Activated T-cell treated with anti-CD3 and anti-CD28 coated beads, Interleukin-2, amount 50 U/mL, for 72 hours (primary cell): ENCODE data around the gene MEI1. TPM values are rescaled to one million over a fixed set of nuclear protein-coding genes. Genes with fewer than 3 reads are reported as not detected.

Source experiments
- ATAC-seq, 2 donors: fragments of 150-1000 bp; cut with Tn5 transposase; replicated peaks in 1 of 2; 2 replicates each; pipeline ENCODE4 v1.10.0; 2021; ENCODE audit warnings: moderate library complexity in 2 of 2, mild to moderate bottlenecking in 1 of 2
- DNase-seq, 2 donors: peaks; one replicate each; pipeline ENCODE4 v3.0.0; 2021 to 2022; ENCODE audit warnings: mixed read lengths in 1 of 2
- H3K27ac Mint-ChIP-seq: one replicate; pipeline ENCODE4 v1.8.0; 2022; ENCODE audit warnings: mild to moderate bottlenecking, moderate library complexity, mixed read lengths
- H3K27me3 Mint-ChIP-seq: one replicate; pipeline ENCODE4 v1.8.0; 2022; ENCODE audit warnings: low read depth, mixed read lengths
- H3K36me3 Mint-ChIP-seq, 2 donors: one replicate each; pipeline ENCODE4 v1.8.0; 2022; ENCODE audit warnings: mixed read lengths in 2 of 2, mild to moderate bottlenecking in 1 of 2; ENCODE audit not compliant: insufficient read depth in 2 of 2
- H3K4me1 Mint-ChIP-seq: one replicate; pipeline ENCODE4 v1.8.0; 2022; ENCODE audit warnings: low read depth, mixed read lengths
- H3K4me3 Mint-ChIP-seq, 2 donors: one replicate each; pipeline ENCODE4 v1.8.0; 2022; ENCODE audit warnings: mild to moderate bottlenecking in 2 of 2, mixed read lengths in 2 of 2, moderate library complexity in 2 of 2
- H3K9me3 Mint-ChIP-seq, 2 donors: one replicate each; pipeline ENCODE4 v1.8.0; 2022; ENCODE audit warnings: mixed read lengths in 2 of 2
- total RNA-seq, 2 donors: library from RNA; stranded (reverse); gene quantifications; one replicate each; pipeline ENCODE4 v1.2.3, GENCODE V29; 2022

Gene MEI1
- total RNA-seq, 2 donors from 2014 or later: 72.3 to 73.0 TPM

DNA sequence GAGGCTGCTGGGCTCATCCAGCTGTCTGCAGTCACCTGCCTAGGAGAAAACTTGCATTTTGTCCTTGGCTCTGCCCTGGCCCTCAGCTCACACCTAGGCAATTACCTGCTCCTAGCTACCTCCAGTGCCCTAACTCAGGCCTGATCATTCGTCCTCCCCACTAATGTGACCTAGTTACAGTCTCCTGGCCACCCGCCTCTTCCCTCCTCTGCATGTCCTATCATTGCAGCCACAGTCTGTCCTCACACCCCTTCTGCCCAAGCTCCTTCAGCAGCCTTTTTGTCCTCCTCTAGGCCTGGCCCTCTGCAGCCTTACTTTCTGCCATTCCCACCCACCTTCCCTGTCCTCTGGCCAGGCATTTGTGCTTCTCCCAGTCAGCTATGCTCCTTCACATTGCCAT is 83.4 kb downstream of the MEI1 start:
- Mint-ChIP-seq H3K9me3 (no peaks in the 10 kb centered on the region), H3K4me1 (peaks cover 64% of the 10 kb centered on the region), H3K27ac (peak overlapping the region; percentile 91), H3K36me3 (no peaks in the 10 kb centered on the region), H3K4me3 (peak overlapping the region; percentile 86 to 93), H3K27me3 (no peaks in the 10 kb centered on the region)
- DNase-seq (no peak), ATAC-seq (no peak)

DNA sequence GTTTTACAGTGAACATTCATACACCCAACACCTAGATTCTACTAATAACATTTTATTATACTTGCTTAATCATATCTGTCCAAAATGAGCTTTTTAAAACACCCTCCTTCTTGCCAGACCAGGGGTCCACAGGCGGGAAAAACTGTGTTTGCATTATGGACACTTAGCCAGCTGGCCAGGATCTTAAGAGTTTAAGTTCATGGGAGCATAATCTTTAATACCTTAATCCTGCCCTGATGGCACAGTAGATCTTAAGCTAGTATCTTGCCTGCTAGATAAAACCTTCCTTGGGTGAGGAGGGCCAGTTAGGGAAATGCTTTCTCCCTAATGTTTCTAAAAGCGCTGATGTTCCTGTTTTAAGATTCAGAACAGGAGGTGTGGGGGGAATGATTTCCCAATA is 88.0 kb downstream of the MEI1 start:
- ATAC-seq: no peak
- Mint-ChIP-seq H3K27ac (no peak overlapping the region), H3K27me3 (no peaks in the 10 kb centered on the region), H3K4me1 (peaks cover 28% of the 10 kb centered on the region), H3K36me3 (peaks cover 3 to 4% of the 10 kb centered on the region in 2 donors), H3K4me3 (no peak overlapping the region), H3K9me3 (no peaks in the 10 kb centered on the region)
- no peak for DNase-seq

GRCh38 chr22:41793871-41794270 is 94.6 kb downstream of the MEI1 start:
- peaks cover 5% of the 10 kb centered on the region for H3K4me1 Mint-ChIP-seq
- H3K27me3 Mint-ChIP-seq: no peaks in the 10 kb centered on the region
- no peak overlapping the region for H3K4me3 Mint-ChIP-seq
- no peak overlapping the region for H3K27ac Mint-ChIP-seq
- ATAC-seq (no peak), DNase-seq (no peak)
- H3K36me3 Mint-ChIP-seq: peaks cover 3 to 7% of the 10 kb centered on the region in 2 donors
- H3K9me3 Mint-ChIP-seq: no peaks in the 10 kb centered on the region

GRCh38 chr22:41798736-41799135 is 99.4 kb downstream of the MEI1 start:
- H3K27ac Mint-ChIP-seq: no peak overlapping the region
- ATAC-seq (no peak), DNase-seq (no peak)
- H3K27me3 Mint-ChIP-seq: no peaks in the 10 kb centered on the region
- peaks cover 0 to 2% of the 10 kb centered on the region in 2 donors for H3K36me3 Mint-ChIP-seq
- peak overlapping the region; percentile 85 to 97 for H3K4me3 Mint-ChIP-seq
- peaks cover 41% of the 10 kb centered on the region for H3K4me1 Mint-ChIP-seq
- no peaks in the 10 kb centered on the region for H3K9me3 Mint-ChIP-seq

DNA sequence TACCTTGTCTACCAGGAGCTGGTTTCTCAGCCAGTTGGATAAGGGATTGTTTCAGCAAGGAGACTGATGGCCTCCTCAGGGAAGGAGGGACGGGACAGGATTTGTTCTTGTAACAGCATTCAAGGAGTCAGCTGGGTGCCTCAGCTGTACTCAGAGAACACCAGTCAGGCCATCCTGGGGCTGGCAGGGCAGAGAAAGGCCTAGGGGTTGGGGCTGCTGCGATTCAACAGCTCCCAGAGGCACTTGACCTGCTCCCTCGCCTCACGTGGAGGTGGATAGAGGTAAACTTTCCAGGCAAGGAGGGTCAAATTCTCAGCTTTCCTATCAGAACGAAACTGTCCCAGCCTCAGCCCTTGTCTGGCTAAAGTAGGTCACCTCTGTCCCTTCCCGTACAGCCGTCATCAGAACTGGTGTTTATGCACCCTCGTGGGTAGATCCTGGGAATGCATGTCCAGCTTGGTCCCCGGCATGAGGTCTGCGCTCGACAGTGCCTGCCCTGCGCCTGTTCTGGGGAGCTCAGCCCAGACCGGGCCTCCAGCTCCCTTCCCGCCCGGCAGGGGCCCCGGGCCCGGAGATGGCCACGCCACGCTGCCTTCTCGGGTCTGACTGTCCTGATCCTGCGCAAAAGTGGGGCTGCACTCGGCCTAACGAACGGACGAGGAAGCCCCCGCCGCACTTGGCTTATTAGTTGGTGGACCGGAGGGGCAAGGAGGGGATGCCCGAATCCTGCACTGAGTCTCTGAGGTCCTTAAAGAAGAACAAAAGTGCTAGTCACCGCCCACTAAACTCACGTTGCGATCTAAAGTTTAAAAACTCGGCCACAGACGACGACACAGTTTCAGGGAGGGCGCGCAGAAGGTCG is 100.4 kb downstream of the MEI1 start:
- Mint-ChIP-seq H3K9me3 (no peaks in the 10 kb centered on the region), H3K4me1 (peaks cover 48% of the 10 kb centered on the region), H3K27ac (peak overlapping the region; percentile 92), H3K27me3 (no peaks in the 10 kb centered on the region), H3K4me3 (peak overlapping the region; percentile 85 to 97), H3K36me3 (peaks cover 0 to 2% of the 10 kb centered on the region in 2 donors)
- DNase-seq (peak in 1 of 2 donors; percentile 33), ATAC-seq (peak; percentile 31 to 48)

DNA sequence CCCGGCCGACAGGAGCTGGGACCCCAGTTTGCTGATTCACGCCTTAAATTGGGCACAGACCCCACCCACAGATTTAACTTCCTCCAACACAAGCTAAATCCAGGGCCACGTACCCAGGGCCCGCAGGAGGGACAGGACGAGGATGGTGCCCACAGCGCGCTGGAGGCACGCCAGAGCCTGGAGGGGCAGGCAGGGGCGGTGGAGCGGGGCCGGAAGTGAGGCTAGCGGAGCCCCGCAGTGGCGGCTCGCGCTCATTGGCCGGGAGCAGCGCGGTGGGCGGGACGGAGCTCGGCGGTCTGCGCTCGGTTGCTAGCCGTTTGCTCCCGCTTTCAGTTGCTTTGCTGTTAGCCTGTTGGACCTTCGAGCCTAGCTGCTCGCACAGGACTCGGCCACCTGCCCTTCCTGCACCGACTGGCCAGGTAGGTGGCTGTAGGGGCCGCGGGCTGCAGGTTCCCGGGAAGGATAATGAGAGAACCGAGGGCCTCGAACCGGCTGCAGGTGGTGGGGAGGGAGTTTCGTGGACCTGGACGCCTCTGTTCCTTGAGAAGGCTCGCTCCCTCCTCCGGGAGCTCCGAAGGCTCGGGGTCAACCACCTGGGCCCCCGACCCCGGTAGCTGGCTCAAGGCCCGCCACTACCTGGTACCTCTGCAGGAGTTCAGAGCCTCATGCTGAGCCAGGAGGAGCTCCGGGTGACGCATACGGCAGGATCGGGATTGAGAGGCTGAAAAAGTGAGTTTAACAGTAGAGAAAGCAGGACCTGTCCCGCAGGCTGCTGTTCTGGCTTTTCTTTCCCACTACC is 101.2 kb downstream of the MEI1 start, which contains the start of gene CCDC134:
TSS of gene CCDC134 (plus strand) at position 332 of the 799 bp plus-strand sequence. CDS start 8,212 bp downstream, outside the sequence.
- Mint-ChIP-seq H3K4me1 (peaks cover 52% of the 10 kb centered on the region), H3K9me3 (no peaks in the 10 kb centered on the region), H3K27ac (peak within 1 kb of the TSS; percentile 92), H3K27me3 (no peaks in the 10 kb centered on the region), H3K4me3 (peak within 1 kb of the TSS; percentile 85 to 97), H3K36me3 (peaks cover 0 to 2% of the 10 kb centered on the region in 2 donors)
- DNase-seq (peak; percentile 95), ATAC-seq (peak; percentile 97 to 99)

DNA sequence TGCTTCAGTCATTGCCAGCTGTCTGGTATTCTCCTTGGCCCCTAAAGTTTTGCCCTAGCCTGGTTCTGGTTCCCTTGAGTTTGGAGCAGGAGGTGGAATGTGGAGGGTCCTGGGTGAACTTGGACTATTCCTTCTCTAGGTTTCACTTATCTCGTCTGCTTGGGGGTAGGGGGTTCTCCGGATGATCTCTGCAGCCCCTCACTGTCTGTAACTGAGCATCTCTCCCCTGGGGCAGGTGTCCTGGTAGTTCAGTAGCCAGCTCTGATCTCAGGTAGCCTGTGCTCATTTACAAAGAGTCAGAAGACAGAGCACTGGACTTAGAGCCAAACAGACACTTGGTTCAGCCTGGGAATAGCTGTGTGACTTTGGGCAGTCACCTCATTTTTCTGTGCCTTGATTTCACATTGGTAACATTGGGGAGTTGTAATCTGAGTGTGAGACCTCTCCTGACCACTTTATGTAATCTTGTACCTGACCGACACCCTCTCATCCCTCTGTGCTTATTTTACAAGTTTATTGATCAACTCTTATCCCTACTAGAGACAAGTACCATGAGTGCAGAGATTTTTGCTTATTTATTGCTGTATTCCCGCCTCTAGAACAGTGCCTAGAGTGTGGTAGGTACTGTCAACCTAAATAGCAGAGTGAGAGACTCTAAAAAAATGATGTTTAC is 102.0 kb downstream of the MEI1 start:
- H3K4me3 Mint-ChIP-seq: peak overlapping the region; percentile 85 to 97
- peaks cover 52% of the 10 kb centered on the region for H3K4me1 Mint-ChIP-seq
- H3K36me3 Mint-ChIP-seq: peaks cover 0 to 2% of the 10 kb centered on the region in 2 donors
- ATAC-seq (no peak), DNase-seq (no peak)
- peak overlapping the region; percentile 85 for H3K27ac Mint-ChIP-seq
- H3K27me3 Mint-ChIP-seq: no peaks in the 10 kb centered on the region
- no peaks in the 10 kb centered on the region for H3K9me3 Mint-ChIP-seq

- Mint-ChIP-seq H3K27me3 (no peaks in the 10 kb centered on the region), H3K4me1 (peaks cover 52% of the 10 kb centered on the region), H3K4me3 (peak overlapping the region; percentile 85 to 97), H3K36me3 (peaks cover 0 to 2% of the 10 kb centered on the region in 2 donors), H3K9me3 (no peaks in the 10 kb centered on the region), H3K27ac (no peak overlapping the region)
- no peak for DNase-seq
- no peak for ATAC-seq
These were observed 102.6 kb downstream of the MEI1 start for GRCh38 chr22:41801886-41802285.

DNA sequence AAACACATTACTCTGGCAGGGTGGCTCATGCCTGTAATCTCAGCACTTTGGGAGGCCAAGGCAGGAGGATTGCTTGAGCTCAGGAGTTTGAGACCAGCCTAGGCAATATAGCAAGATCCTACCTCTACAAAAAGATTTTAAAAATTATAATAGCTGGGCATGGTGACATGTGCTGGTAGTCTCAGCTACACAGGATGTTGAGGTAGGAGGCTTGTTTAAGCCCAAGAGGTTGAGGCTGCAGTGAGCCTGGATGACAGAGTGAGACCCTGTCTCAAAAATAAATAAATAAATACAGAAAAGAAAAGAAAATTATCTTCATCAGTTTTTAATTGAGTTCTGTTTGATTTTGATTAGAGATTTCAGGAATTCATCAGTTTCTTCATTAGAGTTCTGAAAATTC is 106.3 kb downstream of the MEI1 start:
- Mint-ChIP-seq H3K36me3 (peaks cover 0 to 3% of the 10 kb centered on the region in 2 donors), H3K27me3 (no peaks in the 10 kb centered on the region), H3K9me3 (no peaks in the 10 kb centered on the region), H3K4me1 (peaks cover 38% of the 10 kb centered on the region), H3K4me3 (no peak overlapping the region), H3K27ac (no peak overlapping the region)
- ATAC-seq (no peak), DNase-seq (no peak)

GRCh38 chr22:41808400-41808799 is 109.1 kb downstream of the MEI1 start:
- Mint-ChIP-seq H3K27me3 (no peaks in the 10 kb centered on the region), H3K27ac (no peak overlapping the region), H3K9me3 (no peaks in the 10 kb centered on the region), H3K4me3 (no peak overlapping the region), H3K4me1 (peaks cover 14% of the 10 kb centered on the region), H3K36me3 (peaks cover 0 to 3% of the 10 kb centered on the region in 2 donors)
- ATAC-seq (no peak), DNase-seq (no peak)

DNA sequence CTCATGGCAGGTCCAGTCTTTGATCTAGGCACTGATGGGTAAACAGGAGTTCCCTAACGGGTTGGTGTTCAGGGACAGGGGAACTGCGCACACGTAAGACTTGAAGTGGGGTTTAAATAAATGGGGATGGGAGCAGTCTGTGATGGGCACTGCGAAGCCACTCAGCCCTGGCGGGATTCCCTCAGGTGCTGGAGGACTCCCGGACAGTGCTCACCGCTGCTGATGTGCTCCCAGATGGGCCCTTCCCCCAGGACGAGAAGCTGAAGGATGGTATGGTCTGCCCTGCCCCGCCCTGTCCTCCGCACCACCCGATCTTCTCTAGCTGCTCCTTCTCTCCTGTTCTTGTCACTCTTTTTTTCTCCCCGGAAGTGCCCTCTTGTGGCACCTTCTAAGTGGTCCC is 110.7 kb downstream of the MEI1 start:
- no peak overlapping the region for H3K27ac Mint-ChIP-seq
- H3K4me3 Mint-ChIP-seq: no peak overlapping the region
- DNase-seq (no peak), ATAC-seq (no peak)
- H3K9me3 Mint-ChIP-seq: no peaks in the 10 kb centered on the region
- no peaks in the 10 kb centered on the region for H3K27me3 Mint-ChIP-seq
- H3K36me3 Mint-ChIP-seq: peaks cover 0 to 6% of the 10 kb centered on the region in 2 donors
- peaks cover 1% of the 10 kb centered on the region for H3K4me1 Mint-ChIP-seq

DNA sequence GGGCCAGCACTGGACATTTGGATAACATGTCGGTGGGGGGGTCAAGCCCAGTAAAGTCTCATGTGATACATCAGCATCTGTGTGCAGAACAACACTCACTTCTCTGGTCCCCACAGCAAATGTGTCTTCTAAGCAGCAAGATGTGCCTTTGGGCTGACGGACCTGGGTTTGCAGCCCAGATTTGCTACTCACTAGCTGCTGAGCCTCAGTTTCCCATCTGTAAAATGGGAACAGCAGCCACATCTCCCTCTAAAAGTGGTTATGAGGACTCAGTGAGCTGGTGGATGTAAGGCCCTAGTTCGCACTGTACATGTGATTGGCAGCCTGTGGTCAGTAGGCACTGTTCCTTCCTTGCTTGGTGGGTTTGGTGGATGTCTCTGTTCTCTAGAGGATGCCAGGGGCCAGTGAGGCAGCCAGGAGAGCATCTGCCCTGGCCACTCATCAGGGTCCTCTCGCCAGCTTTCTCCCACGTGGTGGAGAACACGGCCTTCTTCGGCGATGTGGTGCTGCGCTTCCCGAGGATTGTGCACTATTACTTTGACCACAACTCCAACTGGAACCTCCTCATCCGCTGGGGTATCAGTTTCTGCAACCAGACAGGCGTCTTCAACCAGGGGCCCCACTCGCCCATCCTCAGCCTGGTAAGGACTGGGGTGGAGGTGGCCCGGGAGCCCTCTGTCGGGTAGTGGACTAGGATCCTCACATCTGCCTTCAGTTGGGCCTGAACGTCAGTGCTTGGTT is 113.7 kb downstream of the MEI1 start:
- Mint-ChIP-seq H3K4me1 (no peaks in the 10 kb centered on the region), H3K36me3 (peaks cover 0 to 8% of the 10 kb centered on the region in 2 donors), H3K27ac (no peak overlapping the region), H3K27me3 (no peaks in the 10 kb centered on the region), H3K4me3 (no peak overlapping the region), H3K9me3 (no peaks in the 10 kb centered on the region)
- ATAC-seq: no peak
- no peak for DNase-seq
